GM21367 (cell line): ENCODE data around the gene SVOPL.

Source experiments
- ATAC-seq: cut with Tn5 transposase; IDR thresholded peaks from one replicate; pipeline ENCODE4 v1.9.1; 2021; ENCODE audit not compliant: unreplicated experiment

SVOPL gene

GRCh38 chr7:138662076-138662990 is 38.8 kb downstream of the SVOPL start:
- no peak for ATAC-seq

DNA sequence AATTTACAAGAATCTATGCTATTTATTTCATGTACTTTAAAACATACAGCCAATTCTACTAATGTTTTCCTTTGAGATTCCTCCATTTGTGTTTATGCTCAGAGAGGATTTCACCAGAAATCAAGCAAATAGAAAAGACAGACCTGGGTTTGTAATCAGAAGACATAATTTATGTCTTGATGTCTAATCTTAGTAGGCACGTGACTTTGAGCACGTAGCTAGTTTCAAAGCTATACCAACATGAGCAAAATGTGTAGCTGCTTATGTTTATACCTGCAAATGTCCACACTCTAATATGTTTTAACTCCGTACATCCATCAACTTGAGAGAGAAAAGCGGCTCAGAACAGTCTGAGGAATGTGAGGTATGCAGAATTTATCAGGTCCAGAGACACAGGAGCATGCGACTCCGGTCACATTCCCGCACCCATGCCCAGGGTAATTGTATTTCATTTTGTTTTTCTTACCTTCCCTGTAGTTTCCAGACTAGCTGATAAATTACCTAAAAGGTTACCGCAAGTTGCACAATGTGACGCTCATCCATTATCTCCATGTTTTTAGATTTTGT is 40.0 kb downstream of the SVOPL start:
- no peak for ATAC-seq

- no peak for ATAC-seq
Measured at GRCh38 chr7:138658889-138659288, 42.3 kb downstream of the SVOPL start.

GRCh38 chr7:138657854-138658386 is 43.2 kb downstream of the SVOPL start:
- no peak for ATAC-seq

DNA sequence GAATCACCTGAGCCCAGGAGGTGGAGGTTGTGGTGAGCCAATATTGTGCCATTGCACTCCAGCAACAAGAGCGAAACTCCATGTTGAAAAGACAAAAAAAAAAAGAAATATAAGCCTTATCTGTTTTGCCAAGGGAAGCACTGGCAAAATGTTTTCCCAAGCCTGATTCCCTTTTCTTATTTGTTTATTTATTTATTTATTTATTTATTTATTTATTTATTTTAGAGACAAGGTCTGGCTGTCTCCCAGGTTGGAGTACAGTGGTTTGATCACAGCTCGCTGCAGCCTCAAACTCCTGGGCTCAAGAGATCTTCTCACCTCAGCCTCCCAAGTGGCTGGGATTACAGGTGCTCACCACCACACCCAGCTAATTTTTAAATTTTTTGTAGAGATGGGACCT is 44.2 kb downstream of the SVOPL start:
- no peak for ATAC-seq

- ATAC-seq, result no peak
Measured at GRCh38 chr7:138654616-138655015, 46.5 kb downstream of the SVOPL start.

DNA sequence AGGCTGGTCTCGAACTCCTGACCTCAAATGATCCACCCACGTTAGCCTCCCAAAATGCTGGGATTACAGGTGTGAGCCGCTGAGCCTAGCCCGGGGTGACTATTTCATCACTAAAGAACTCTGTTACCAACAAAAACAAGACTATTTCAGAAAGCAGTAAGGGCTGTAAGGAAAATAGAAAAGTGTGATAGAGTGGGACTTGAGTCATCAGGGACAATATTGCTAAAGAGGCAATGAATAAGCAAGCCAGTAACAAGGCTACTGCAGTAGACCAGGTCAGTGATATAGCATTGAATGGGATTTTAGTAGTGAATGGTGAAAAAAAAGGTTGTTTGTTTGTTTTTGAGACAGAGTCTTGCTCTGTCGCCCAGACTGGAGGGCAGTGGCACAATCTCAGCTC is 51.7 kb downstream of the SVOPL start:
- no peak for ATAC-seq

DNA sequence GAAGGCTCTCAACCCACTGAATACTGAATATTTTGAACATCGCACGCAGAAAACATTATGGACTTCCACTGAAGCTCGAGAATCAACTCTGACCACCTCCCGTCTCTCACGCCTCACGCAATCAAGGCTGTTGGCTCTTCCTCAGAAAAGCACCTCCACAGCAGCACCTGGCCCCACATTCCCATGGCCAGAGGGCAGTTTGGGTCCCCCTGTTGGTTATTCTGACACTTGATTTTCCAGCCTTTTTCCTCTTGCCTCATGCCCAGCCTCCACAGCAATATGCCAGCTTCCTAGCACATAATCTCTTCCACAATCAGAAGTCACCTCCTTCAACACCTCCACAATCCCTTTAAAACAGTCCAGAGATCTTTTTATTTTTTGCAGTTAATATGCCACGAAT is 55.9 kb downstream of the SVOPL start:
- ATAC-seq, result no peak

- ATAC-seq, result no peak
Measured at GRCh38 chr7:138632826-138633602, 68.1 kb downstream of the SVOPL start.

DNA sequence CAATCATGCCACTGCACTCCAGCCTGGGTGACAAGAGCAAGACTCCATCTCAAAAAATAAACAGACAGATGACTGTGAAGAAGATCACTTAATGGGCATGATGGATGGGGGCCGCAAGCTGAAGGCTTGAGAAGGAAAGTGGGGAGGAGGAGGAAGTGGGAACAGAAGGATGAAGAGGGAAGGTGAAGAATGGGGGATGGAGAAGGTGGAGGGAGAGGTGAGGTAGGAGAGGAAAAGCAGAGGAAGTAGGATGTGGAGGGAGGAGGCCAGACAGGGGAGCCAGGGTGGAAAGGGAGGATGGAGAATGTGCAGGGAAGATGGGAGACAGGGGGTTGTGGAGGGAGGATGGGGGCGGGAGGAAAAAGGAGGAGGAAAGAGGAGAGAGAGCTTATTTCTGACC is 68.8 kb downstream of the SVOPL start:
- ATAC-seq, result no peak

DNA sequence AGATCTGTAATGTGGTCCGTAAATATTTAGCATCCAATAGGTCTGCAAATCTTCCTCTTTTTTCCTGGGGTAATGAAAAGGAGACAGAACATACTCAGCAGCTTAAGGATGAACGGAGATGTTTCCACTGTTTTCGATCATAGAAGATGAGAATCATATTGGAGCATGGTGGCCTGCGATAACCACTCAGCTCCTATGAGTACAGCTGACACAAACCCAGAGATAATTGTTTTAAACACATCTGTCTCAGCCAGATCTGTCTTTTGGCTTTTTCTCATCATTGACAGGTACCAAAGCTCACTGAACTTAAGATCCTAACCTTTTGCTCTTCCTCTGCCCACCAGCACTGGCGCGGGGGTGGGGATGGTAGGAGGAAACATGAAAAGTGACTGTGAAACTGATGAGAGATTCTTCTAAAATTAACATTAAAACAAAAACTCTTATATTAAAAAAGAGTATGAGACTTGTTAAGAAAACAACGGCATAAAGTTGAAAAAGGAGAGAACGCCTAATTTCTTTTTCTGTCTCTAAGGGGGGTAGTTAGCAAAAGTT is 71.0 kb downstream of the SVOPL start:
- no peak for ATAC-seq

DNA sequence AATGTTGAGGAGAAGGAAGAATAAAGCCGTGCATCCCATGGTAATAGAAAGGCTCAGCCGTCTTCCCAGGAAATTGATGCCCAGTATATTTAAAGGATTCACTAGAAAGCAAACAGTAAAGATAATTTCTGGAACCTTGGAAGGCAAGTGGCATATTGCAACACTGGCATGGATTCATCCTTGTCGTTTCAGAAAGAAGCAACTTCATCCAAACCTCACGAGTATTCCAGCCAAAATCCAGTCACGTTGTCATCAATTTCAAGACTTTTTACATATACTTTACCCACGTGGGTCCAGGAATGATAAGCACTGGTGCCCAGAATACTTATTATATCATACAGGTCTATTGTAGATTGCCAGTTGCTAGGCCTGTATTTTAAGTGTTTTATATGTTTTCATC is 73.8 kb downstream of the SVOPL start:
- no peak for ATAC-seq

- ATAC-seq, result no peak
Measured at GRCh38 chr7:138626846-138627245, 74.3 kb downstream of the SVOPL start.

GRCh38 chr7:138625849-138626230 is 75.3 kb downstream of the SVOPL start:
- ATAC-seq, result no peak

DNA sequence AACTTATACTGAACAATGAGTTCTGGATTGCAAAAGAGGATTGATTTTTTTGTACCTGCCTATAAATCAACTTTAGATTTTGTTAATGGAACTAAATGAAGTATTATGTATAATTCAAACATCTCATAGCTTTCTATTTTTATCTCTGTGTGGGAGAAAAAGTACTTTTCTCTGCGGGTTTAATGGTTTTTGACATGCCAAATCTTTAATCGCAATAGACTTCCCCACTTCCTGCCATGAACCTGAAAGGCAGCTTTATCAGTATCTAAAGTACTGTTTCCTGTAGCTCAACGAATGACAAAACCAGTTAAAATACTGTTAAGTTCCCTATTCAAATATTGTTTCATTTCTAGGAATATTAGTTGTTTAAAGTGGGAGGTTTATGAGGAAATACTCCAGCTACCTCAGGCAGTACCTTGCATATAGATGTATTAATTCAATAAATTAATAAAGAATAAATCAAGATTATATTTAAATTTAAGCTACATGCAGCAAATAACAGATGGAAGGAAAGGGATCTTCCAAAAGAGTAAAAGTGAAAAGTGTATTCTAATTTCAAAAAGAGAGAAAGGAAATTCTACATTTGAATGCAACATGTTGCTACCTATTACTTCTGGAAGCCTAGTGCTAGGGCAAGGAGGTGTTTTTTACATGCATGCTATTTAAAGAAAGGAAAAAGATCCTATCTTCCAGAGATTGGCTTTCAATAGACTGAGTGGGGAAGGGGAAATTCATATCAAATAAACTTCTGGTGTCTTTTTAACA is 75.9 kb downstream of the SVOPL start:
- ATAC-seq, result no peak

- ATAC-seq, result no peak
Measured at GRCh38 chr7:138622841-138623240, 78.3 kb downstream of the SVOPL start.

DNA sequence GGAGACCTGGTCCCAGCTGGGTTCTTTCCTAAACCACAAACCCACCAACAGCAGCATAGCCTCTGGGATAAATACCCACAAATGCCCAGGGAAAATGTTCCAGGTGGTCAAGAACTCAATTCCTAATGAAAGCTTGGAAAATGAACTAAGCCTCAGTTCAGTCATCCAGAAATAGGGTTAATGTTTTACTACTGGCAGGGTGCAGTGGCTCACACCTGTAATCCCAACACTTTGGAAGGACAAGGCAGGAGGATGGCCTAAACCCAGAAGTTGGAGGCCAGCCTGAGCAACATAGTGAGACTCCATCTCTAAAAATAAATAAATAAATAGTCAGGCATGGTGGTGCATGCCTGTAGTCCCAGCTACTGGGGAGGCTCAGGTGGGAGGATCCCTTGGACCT is 82.2 kb downstream of the SVOPL start:
- ATAC-seq, result no peak

DNA sequence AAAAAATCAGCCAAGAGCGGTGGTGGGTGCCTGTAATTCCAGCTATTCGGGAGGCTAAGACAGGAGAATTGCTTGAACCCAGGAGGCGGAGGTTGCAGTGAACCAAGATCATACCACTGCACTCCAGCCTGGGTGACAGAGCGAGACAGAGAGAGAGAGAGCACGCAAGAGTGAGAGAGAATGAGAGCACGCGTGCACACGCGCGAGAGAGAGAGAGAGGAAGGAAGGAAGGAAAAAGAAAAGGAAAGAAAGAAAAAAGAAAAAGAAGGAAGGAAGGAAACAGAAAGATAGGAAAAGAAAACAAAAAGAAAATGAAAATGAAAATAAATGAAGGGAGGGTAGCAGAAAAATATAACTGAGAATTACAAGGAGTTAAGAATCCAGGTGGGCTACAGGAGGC is 82.7 kb downstream of the SVOPL start:
- ATAC-seq, result no peak

DNA sequence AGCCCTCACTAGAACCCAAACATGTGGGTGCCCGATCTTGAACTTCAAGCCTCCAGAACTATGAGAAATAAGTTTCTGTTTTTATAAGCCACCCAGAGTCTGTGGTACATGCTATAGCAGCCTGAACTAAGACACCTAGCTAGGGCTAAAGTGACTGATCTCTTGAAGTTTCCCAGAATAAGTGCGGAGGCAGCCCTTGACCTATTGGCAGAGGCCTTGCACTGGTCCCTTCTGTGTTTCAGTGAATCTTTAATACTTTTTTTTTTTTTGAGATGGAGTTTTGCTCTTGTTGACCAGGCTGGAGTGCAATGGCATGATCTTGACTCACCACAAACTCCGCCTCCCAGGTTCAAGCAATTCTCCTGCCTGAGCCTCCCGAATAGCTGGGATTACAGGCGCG is 85.1 kb downstream of the SVOPL start:
- ATAC-seq, result no peak

- ATAC-seq, result no peak
Measured at GRCh38 chr7:138613630-138614029, 87.5 kb downstream of the SVOPL start.
